Right atrium auricular region (tissue), 2 donors: Measurements from ENCODE around the gene RASL12. TPM values are rescaled to one million over a fixed set of nuclear protein-coding genes. Genes with fewer than 3 reads are reported as not detected.

ENCODE experiments used
- DNase-seq: peaks from one replicate; pipeline ENCODE4 v3.0.0-alpha.2; 2019; ENCODE audit warnings: low spot score
- H3K27ac ChIP-seq, 2 donors: fragments of 200-600 bp; sonication (generic); 1 replicate in 1 of 2; 2 replicates in 1 of 2; pipeline ENCODE4 v1.5.1; 2016 to 2019
- H3K27me3 ChIP-seq, 2 donors: fragments of 200-600 bp; sonication (generic); one replicate each; pipeline versions ENCODE4 v1.5.1 to v1.6.0; 2017 to 2019
- H3K36me3 ChIP-seq: fragments of 200-600 bp; sonication (generic); one replicate; pipeline ENCODE4 v1.5.1; 2016
- H3K4me1 ChIP-seq, 2 donors: fragments of 200-600 bp; sonication (generic); one replicate each; pipeline versions ENCODE4 v1.5.1 to v1.6.0; 2017 to 2019
- H3K4me3 ChIP-seq, 2 donors: fragments of 200-600 bp; sonication (generic); 1 replicate in 1 of 2; 2 replicates in 1 of 2; pipeline ENCODE4 v1.5.1; 2017 to 2019; ENCODE audit warnings: mild to moderate bottlenecking in 1 of 2, moderate library complexity in 1 of 2
- H3K9me3 ChIP-seq, 2 donors: fragments of 200-600 bp; sonication (generic); one replicate each; pipeline ENCODE4 v1.5.1; 2019
- total RNA-seq, 2 donors: library from RNA; depleted of rRNA; stranded (reverse); fragments of >200 nt; gene quantifications; one replicate each; pipeline ENCODE4 v1.1.0, GENCODE V29; 2016
- TF ChIP-seq, protein P1 (sequence below), 2 donors: fragments of 200-600 bp; sonication (generic); IDR thresholded peaks; one replicate each; pipeline ENCODE4 v1.5.1; 2019; ENCODE audit warnings: antibody characterized with exemption in 2 of 2

RASL12 gene
- total RNA-seq, 2 donors from 2014 or later: 83.3 to 183 TPM

DNA sequence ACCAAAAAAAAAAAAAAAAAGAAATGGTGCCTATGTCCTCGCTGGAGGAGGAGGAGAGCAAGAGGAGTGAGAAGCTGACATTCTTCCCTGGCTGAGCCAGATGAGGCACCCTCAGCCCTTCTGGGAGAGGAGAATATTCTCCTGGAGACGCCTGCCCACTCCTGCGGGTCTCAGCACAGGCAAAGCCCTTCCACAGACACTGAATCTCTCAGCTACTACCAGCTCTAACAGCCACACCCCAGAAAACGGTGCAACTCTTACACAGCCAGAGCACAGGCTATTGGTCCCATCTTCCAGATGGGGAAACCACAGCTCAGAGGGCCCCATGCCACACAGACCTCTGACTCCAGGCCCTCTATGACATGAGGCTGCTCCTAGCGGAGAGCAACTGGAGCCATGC, 5.7 kb downstream of the RASL12 start:
- TF ChIP-seq, protein P1, sequence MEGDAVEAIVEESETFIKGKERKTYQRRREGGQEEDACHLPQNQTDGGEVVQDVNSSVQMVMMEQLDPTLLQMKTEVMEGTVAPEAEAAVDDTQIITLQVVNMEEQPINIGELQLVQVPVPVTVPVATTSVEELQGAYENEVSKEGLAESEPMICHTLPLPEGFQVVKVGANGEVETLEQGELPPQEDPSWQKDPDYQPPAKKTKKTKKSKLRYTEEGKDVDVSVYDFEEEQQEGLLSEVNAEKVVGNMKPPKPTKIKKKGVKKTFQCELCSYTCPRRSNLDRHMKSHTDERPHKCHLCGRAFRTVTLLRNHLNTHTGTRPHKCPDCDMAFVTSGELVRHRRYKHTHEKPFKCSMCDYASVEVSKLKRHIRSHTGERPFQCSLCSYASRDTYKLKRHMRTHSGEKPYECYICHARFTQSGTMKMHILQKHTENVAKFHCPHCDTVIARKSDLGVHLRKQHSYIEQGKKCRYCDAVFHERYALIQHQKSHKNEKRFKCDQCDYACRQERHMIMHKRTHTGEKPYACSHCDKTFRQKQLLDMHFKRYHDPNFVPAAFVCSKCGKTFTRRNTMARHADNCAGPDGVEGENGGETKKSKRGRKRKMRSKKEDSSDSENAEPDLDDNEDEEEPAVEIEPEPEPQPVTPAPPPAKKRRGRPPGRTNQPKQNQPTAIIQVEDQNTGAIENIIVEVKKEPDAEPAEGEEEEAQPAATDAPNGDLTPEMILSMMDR (IDR thresholded peaks at IDR 0.05): no peak
- Histone ChIP-seq H3K4me3 (no peak overlapping the region), H3K27ac (peak overlapping the region; percentile 75 to 98), H3K9me3 (no peaks in the 10 kb centered on the region), H3K4me1 (peaks cover 4 to 65% of the 10 kb centered on the region in 2 donors), H3K36me3 (peaks cover 47% of the 10 kb centered on the region), H3K27me3 (no peaks in the 10 kb centered on the region)
- no peak for DNase-seq

DNA sequence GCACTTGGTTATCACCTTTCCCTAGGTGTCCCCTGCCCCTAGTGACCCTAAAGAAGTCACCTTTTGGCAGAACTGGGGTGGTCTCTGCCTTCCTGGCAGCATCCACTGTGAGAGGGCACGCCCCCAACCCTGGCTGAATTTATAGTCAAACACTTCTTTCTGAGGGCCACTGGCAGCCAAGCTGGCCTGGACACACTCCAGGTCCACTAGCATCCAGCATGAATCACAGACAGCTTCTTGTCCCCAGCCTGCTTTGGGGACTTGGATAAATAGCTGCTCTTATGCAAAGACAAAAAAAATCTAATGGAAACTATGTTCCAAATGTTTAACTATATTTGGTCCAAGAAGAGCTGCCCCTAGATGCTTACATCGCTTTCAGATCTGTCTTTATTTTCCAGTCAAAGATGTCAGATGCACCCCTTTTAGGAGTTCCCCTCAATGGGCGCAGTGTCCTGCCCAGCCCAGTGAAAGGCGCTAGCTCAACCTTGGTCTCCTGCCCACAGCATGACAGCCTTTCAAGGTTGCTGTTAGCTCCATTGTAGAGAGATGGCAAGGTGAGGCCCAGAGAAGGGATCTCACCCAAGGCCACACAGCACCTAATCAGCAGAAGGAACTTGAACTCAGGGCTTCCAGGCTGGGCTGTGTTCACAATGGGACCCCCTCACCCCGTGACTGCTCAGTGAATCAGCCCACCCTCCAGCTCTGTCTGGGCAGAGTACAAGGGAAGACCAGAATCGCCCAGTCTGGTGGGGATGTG, 7.0 kb downstream of the RASL12 start:
- Histone ChIP-seq H3K4me3 (no peak overlapping the region), H3K4me1 (peaks cover 4 to 71% of the 10 kb centered on the region in 2 donors), H3K9me3 (no peaks in the 10 kb centered on the region), H3K27ac (peak overlapping the region; percentile 75 to 98), H3K27me3 (no peaks in the 10 kb centered on the region), H3K36me3 (peaks cover 60% of the 10 kb centered on the region)
- TF ChIP-seq, protein P1 (IDR thresholded peaks at IDR 0.05): no peak
- peak; percentile 79 for DNase-seq

DNA sequence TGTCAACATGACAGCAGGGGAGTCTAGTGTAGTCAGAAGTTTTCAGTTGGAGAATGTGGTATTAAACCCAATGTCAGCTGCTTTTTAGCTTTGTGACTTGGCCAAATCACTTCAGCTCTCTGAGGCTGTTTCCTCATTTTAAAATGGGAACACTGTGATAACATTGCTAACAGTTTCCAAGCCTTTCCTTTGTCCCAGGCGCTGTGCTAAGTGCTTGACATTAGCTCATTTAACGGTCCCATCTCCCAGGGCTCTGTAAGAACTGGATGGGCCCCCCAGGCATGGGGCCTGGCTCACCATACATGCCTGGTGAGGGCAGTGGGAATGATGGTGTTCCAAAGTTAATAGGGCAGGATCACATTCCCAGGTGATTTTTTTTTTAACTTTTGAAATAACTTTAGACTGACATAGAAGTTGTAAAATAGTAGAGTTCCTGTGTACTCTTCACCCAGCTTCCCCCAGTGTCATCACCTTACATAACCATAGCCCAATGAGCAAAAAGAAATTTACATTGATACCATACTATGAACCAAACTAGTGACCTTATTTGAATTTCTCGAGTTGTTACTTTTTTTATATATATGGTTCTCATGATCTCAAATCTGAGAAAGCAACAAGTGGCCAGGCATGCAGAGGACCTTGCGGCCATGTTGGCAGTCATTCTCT, 7.7 kb downstream of the RASL12 start:
- Histone ChIP-seq H3K4me3 (no peak overlapping the region), H3K4me1 (peaks cover 4 to 73% of the 10 kb centered on the region in 2 donors), H3K9me3 (no peaks in the 10 kb centered on the region), H3K36me3 (peaks cover 62% of the 10 kb centered on the region), H3K27ac (peak overlapping the region; percentile 75 to 98), H3K27me3 (no peaks in the 10 kb centered on the region)
- no peak for DNase-seq
- TF ChIP-seq, protein P1 (IDR thresholded peaks at IDR 0.05): no peak

DNA sequence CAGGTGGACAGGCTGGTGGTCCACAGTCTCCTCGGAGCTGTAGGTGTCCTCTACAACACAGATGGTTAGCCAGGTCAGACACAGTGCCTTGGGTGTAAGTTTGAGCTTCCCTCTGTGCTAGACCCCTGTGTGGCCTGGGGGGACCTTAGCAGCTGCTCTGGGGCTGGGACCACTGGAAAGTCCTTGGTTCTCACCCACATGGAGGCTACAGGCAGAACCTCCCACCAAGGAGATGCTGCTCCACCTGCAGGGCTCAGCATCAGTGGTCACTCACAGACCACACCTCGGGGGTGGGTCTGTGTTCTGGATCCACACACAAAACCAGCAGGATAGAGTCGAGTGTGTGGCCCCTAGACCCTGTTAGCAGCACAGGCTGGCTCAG, 8.4 kb downstream of the RASL12 start:
- TF ChIP-seq, protein P1 (IDR thresholded peaks at IDR 0.05): no peak
- H3K9me3 ChIP-seq: no peaks in the 10 kb centered on the region
- DNase-seq: no peak
- no peak overlapping the region for H3K4me3 ChIP-seq
- H3K27me3 ChIP-seq: no peaks in the 10 kb centered on the region
- H3K4me1 ChIP-seq: peaks cover 4 to 74% of the 10 kb centered on the region in 2 donors
- peak overlapping the region; percentile 75 to 98 for H3K27ac ChIP-seq
- peaks cover 64% of the 10 kb centered on the region for H3K36me3 ChIP-seq

DNA sequence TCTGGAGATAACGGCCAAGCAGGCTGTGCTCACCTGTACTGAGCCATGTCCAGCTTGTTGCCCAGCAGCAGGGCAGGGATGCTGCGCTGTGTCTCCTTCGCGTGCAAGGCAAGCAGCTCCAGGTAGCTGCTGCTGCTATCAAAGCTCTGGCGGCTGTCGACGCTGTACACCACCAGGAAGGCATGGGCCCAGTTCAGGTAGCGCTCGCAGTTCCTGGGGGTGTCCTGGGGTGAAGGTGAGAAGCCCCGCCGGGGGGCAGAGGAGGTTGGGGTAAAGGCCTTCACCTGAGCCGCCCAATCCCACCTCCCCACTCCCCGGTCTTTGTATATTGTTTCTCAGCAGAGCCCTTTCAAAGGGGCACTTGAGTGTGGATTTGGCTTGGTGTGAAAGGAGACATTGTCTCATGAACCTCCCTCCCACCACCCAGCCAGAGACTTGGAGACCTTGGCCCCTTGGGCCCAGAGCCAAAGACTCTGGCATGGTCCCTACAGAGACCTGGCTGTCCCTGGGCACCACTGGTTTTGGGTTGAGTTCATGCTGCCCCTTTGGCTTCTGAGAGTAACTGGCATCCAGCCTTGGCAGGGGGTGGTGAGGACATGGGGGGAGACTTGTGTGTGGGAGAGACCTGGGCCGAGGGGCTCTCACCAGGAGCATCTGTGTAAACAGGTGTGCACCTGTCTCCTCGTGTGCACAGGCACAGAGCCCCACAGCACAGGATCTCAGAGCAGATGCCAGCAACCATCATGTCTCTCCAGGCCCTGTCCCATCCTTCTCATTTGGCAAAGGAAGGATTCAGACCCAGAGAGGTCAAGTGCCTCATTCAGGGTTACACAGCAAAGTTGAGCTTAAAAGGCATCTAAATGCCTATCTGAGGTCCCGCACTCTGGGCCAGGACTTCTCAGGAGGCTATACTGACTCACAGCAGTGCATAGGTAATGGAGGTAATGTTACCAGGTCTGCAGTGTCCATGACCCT, 9.1 kb downstream of the RASL12 start:
- peak overlapping the region; percentile 75 to 98 for H3K27ac ChIP-seq
- no peak for DNase-seq
- no peak overlapping the region for H3K4me3 ChIP-seq
- no peaks in the 10 kb centered on the region for H3K9me3 ChIP-seq
- TF ChIP-seq, protein P1 (IDR thresholded peaks at IDR 0.05): no peak
- H3K36me3 ChIP-seq: peaks cover 64% of the 10 kb centered on the region
- H3K4me1 ChIP-seq: peaks cover 4 to 72% of the 10 kb centered on the region in 2 donors
- no peaks in the 10 kb centered on the region for H3K27me3 ChIP-seq
